Measurements from ENCODE around the gene TESK2.

- TF ChIP-seq POLR2A (IDR thresholded peaks at IDR 0.05) (no peak), CTCF (IDR thresholded peaks at IDR 0.05) (no peak), POLR2AphosphoS5 (IDR thresholded peaks at IDR 0.05; ENCODE audit: insufficient read depth in 1 of 2, low read depth in 1 of 2) (no peak)
These were observed 93.7 kb downstream of the TESK2 start for GRCh38 chr1:45397285-45397684.
